Measurements from ENCODE around the gene CLDN34.

Gene CLDN34

GRCh38 chrX:9966775-9967408 lies at the start of gene CLDN34:
CLDN34 (plus strand) TSS chrX:9967358; CDS start chrX:9967358, 0 bp downstream.
- no peak within 1 kb of the TSS for H3K27ac ChIP-seq (ENCODE audit: low read depth, low read length)
- H3K4me3 ChIP-seq (ENCODE audit: low read depth in 1 of 2, low read length in 2 of 2): no peak within 1 kb of the TSS
- H3K9me3 ChIP-seq (ENCODE audit: low read length): no peaks in the 10 kb centered on the region
- H3K27me3 ChIP-seq (ENCODE audit: control insufficient read depth in 1 of 2, insufficient read depth in 2 of 2, low read length in 2 of 2): no peaks in the 10 kb centered on the region
- no peaks in the 10 kb centered on the region for H3K4me1 ChIP-seq (ENCODE audit: insufficient read depth, low read length)
- H3K9ac ChIP-seq (ENCODE audit: low read length): no peak within 1 kb of the TSS
- H3K36me3 ChIP-seq (ENCODE audit: insufficient read depth, low read length): no peaks in the 10 kb centered on the region

GRCh38 chrX:9917861-9918260 lies 49.3 kb upstream of the CLDN34 start:
- Histone ChIP-seq H3K4me3 (ENCODE audit: low read depth in 1 of 2, low read length in 2 of 2) (no peak overlapping the region), H3K4me1 (ENCODE audit: insufficient read depth, low read length) (no peaks in the 10 kb centered on the region), H3K9me3 (ENCODE audit: low read length) (no peaks in the 10 kb centered on the region), H3K27ac (ENCODE audit: low read depth, low read length) (no peak overlapping the region), H3K9ac (ENCODE audit: low read length) (no peak overlapping the region), H3K27me3 (ENCODE audit: control insufficient read depth in 1 of 2, insufficient read depth in 2 of 2, low read length in 2 of 2) (no peaks in the 10 kb centered on the region), H3K36me3 (ENCODE audit: insufficient read depth, low read length) (no peaks in the 10 kb centered on the region)

- no peaks in the 10 kb centered on the region for H3K27me3 ChIP-seq (ENCODE audit: control insufficient read depth in 1 of 2, insufficient read depth in 2 of 2, low read length in 2 of 2)
Observed at GRCh38 chrX:9919632-9920172, 47.5 kb upstream of the CLDN34 start.

GRCh38 chrX:9921407-9921806 lies 45.8 kb upstream of the CLDN34 start:
- Histone ChIP-seq H3K27me3 (ENCODE audit: control insufficient read depth in 1 of 2, insufficient read depth in 2 of 2, low read length in 2 of 2) (no peaks in the 10 kb centered on the region), H3K27ac (ENCODE audit: low read depth, low read length) (no peak overlapping the region), H3K4me1 (ENCODE audit: insufficient read depth, low read length) (no peaks in the 10 kb centered on the region), H3K9ac (ENCODE audit: low read length) (no peak overlapping the region), H3K4me3 (ENCODE audit: low read depth in 1 of 2, low read length in 2 of 2) (no peak overlapping the region), H3K36me3 (ENCODE audit: insufficient read depth, low read length) (no peaks in the 10 kb centered on the region), H3K9me3 (ENCODE audit: low read length) (no peaks in the 10 kb centered on the region)

More at GRCh38 chrX:9919632-9920172, 47.5 kb upstream of the CLDN34 start:
- no peak overlapping the region for H3K27ac ChIP-seq (ENCODE audit: low read depth, low read length)
- H3K4me3 ChIP-seq (ENCODE audit: low read depth in 1 of 2, low read length in 2 of 2): no peak overlapping the region
- no peaks in the 10 kb centered on the region for H3K4me1 ChIP-seq (ENCODE audit: insufficient read depth, low read length)
- H3K9ac ChIP-seq (ENCODE audit: low read length): no peak overlapping the region
- H3K9me3 ChIP-seq (ENCODE audit: low read length): no peaks in the 10 kb centered on the region
- H3K36me3 ChIP-seq (ENCODE audit: insufficient read depth, low read length): no peaks in the 10 kb centered on the region

- no peak overlapping the region for H3K27ac ChIP-seq (ENCODE audit: low read depth, low read length)
- no peaks in the 10 kb centered on the region for H3K27me3 ChIP-seq (ENCODE audit: control insufficient read depth in 1 of 2, insufficient read depth in 2 of 2, low read length in 2 of 2)
Observed at GRCh38 chrX:9923357-9923756, 43.8 kb upstream of the CLDN34 start.

GRCh38 chrX:9926002-9926401 lies 41.2 kb upstream of the CLDN34 start:
- Histone ChIP-seq H3K36me3 (ENCODE audit: insufficient read depth, low read length) (no peaks in the 10 kb centered on the region), H3K4me1 (ENCODE audit: insufficient read depth, low read length) (no peaks in the 10 kb centered on the region), H3K27ac (ENCODE audit: low read depth, low read length) (no peak overlapping the region), H3K9ac (ENCODE audit: low read length) (no peak overlapping the region), H3K4me3 (ENCODE audit: low read depth in 1 of 2, low read length in 2 of 2) (no peak overlapping the region), H3K27me3 (ENCODE audit: control insufficient read depth in 1 of 2, insufficient read depth in 2 of 2, low read length in 2 of 2) (no peaks in the 10 kb centered on the region), H3K9me3 (ENCODE audit: low read length) (no peaks in the 10 kb centered on the region)

More at GRCh38 chrX:9923357-9923756, 43.8 kb upstream of the CLDN34 start:
- H3K4me3 ChIP-seq (ENCODE audit: low read depth in 1 of 2, low read length in 2 of 2): no peak overlapping the region
- no peaks in the 10 kb centered on the region for H3K36me3 ChIP-seq (ENCODE audit: insufficient read depth, low read length)
- H3K4me1 ChIP-seq (ENCODE audit: insufficient read depth, low read length): no peaks in the 10 kb centered on the region
- H3K9ac ChIP-seq (ENCODE audit: low read length): no peak overlapping the region
- H3K9me3 ChIP-seq (ENCODE audit: low read length): no peaks in the 10 kb centered on the region

- Histone ChIP-seq H3K27me3 (ENCODE audit: control insufficient read depth in 1 of 2, insufficient read depth in 2 of 2, low read length in 2 of 2) (no peaks in the 10 kb centered on the region), H3K4me1 (ENCODE audit: insufficient read depth, low read length) (no peaks in the 10 kb centered on the region), H3K9me3 (ENCODE audit: low read length) (no peaks in the 10 kb centered on the region), H3K27ac (ENCODE audit: low read depth, low read length) (no peak overlapping the region), H3K36me3 (ENCODE audit: insufficient read depth, low read length) (no peaks in the 10 kb centered on the region), H3K4me3 (ENCODE audit: low read depth in 1 of 2, low read length in 2 of 2) (no peak overlapping the region), H3K9ac (ENCODE audit: low read length) (no peak overlapping the region)
Observed at GRCh38 chrX:9927698-9928482, 39.3 kb upstream of the CLDN34 start.

GRCh38 chrX:9935436-9935835 lies 31.7 kb upstream of the CLDN34 start:
- H3K27ac ChIP-seq (ENCODE audit: low read depth, low read length): no peak overlapping the region
- no peaks in the 10 kb centered on the region for H3K9me3 ChIP-seq (ENCODE audit: low read length)
- peaks cover 0 to 6% of the 10 kb centered on the region in 2 donors for H3K27me3 ChIP-seq (ENCODE audit: control insufficient read depth in 1 of 2, insufficient read depth in 2 of 2, low read length in 2 of 2)
- H3K4me1 ChIP-seq (ENCODE audit: insufficient read depth, low read length): no peaks in the 10 kb centered on the region
- H3K9ac ChIP-seq (ENCODE audit: low read length): no peak overlapping the region
- no peaks in the 10 kb centered on the region for H3K36me3 ChIP-seq (ENCODE audit: insufficient read depth, low read length)
- no peak overlapping the region for H3K4me3 ChIP-seq (ENCODE audit: low read depth in 1 of 2, low read length in 2 of 2)

GRCh38 chrX:9937761-9938160 lies 29.4 kb upstream of the CLDN34 start:
- Histone ChIP-seq H3K4me3 (ENCODE audit: low read depth in 1 of 2, low read length in 2 of 2) (no peak overlapping the region), H3K27me3 (ENCODE audit: control insufficient read depth in 1 of 2, insufficient read depth in 2 of 2, low read length in 2 of 2) (peaks cover 0 to 6% of the 10 kb centered on the region in 2 donors), H3K36me3 (ENCODE audit: insufficient read depth, low read length) (no peaks in the 10 kb centered on the region), H3K27ac (ENCODE audit: low read depth, low read length) (no peak overlapping the region), H3K9me3 (ENCODE audit: low read length) (no peaks in the 10 kb centered on the region), H3K9ac (ENCODE audit: low read length) (no peak overlapping the region), H3K4me1 (ENCODE audit: insufficient read depth, low read length) (no peaks in the 10 kb centered on the region)

GRCh38 chrX:9938516-9938915 lies 28.6 kb upstream of the CLDN34 start:
- no peaks in the 10 kb centered on the region for H3K36me3 ChIP-seq (ENCODE audit: insufficient read depth, low read length)
- H3K4me3 ChIP-seq (ENCODE audit: low read depth in 1 of 2, low read length in 2 of 2): no peak overlapping the region
- H3K27me3 ChIP-seq (ENCODE audit: control insufficient read depth in 1 of 2, insufficient read depth in 2 of 2, low read length in 2 of 2): peaks cover 0 to 5% of the 10 kb centered on the region in 2 donors
- no peaks in the 10 kb centered on the region for H3K4me1 ChIP-seq (ENCODE audit: insufficient read depth, low read length)
- no peaks in the 10 kb centered on the region for H3K9me3 ChIP-seq (ENCODE audit: low read length)
- H3K27ac ChIP-seq (ENCODE audit: low read depth, low read length): no peak overlapping the region
- no peak overlapping the region for H3K9ac ChIP-seq (ENCODE audit: low read length)

- H3K27ac ChIP-seq (ENCODE audit: low read depth, low read length): no peak overlapping the region
- no peaks in the 10 kb centered on the region for H3K27me3 ChIP-seq (ENCODE audit: control insufficient read depth in 1 of 2, insufficient read depth in 2 of 2, low read length in 2 of 2)
- H3K9me3 ChIP-seq (ENCODE audit: low read length): no peaks in the 10 kb centered on the region
- no peaks in the 10 kb centered on the region for H3K36me3 ChIP-seq (ENCODE audit: insufficient read depth, low read length)
- no peak overlapping the region for H3K9ac ChIP-seq (ENCODE audit: low read length)
- H3K4me1 ChIP-seq (ENCODE audit: insufficient read depth, low read length): no peaks in the 10 kb centered on the region
- no peak overlapping the region for H3K4me3 ChIP-seq (ENCODE audit: low read depth in 1 of 2, low read length in 2 of 2)
Observed at GRCh38 chrX:9940421-9940820, 26.7 kb upstream of the CLDN34 start.

Data from muscle layer of colon (tissue), 2 donors.